HCT116 (cell line): ENCODE measurements around the gene ACOXL.

Experiments used
- ATF3 ChIP-seq: IDR thresholded peaks from 2 replicates; pipeline ENCODE4 v1.6.1; 2012
- CBX3 ChIP-seq: IDR thresholded peaks from 2 replicates; pipeline ENCODE4 v1.6.1; 2012; ENCODE audit warnings: low read depth
- CTCF ChIP-seq, 3 experiments: fragments of 200-600 bp in 1 of 3; sonication (generic) in 1 of 3; IDR thresholded peaks in 2 of 3; conservative IDR thresholded peaks in 1 of 3; 2 replicates each; pipeline ENCODE4 v1.5.1; 2012 to 2017; ENCODE audit warnings: low read depth in 2 of 3, low read length in 2 of 3, antibody characterized with exemption in 1 of 3, borderline replicate concordance in 1 of 3, control low read depth in 1 of 3, mild to moderate bottlenecking in 1 of 3, mixed read lengths in 1 of 3, mixed run types in 1 of 3, moderate library complexity in 1 of 3; ENCODE audit not compliant: insufficient read depth in 1 of 3
- EZH2 ChIP-seq: fragments of 200-600 bp; sonication (generic); IDR thresholded peaks from 2 replicates; pipeline ENCODE4 v1.6.1; 2017; ENCODE audit warnings: antibody characterized with exemption, mixed run types
- EZH2phosphoT487 ChIP-seq: fragments of 200-600 bp; IDR thresholded peaks from 2 replicates; pipeline ENCODE4 v1.6.1; 2018; ENCODE audit warnings: antibody characterized with exemption, borderline replicate concordance
- POLR2A ChIP-seq: IDR thresholded peaks from 2 replicates; pipeline ENCODE4 v1.7.0; 2011; ENCODE audit warnings: borderline replicate concordance; ENCODE audit not compliant: insufficient read depth, insufficient read length; ENCODE audit errors: extremely low read depth
- POLR2AphosphoS5 ChIP-seq: IDR thresholded peaks from 2 replicates; pipeline ENCODE4 v1.6.1; 2011; ENCODE audit warnings: mild to moderate bottlenecking, low read depth, low read length, moderate library complexity
- REST ChIP-seq: IDR thresholded peaks from 2 replicates; pipeline ENCODE4 v1.6.1; 2012; ENCODE audit warnings: low read depth
- SP1 ChIP-seq: IDR thresholded peaks from 2 replicates; pipeline ENCODE4 v1.6.1; 2012; ENCODE audit warnings: low read depth
- ZBTB33 ChIP-seq: IDR thresholded peaks from 2 replicates; pipeline ENCODE4 v1.6.1; 2011; ENCODE audit warnings: mild to moderate bottlenecking, low read length, moderate library complexity; ENCODE audit not compliant: insufficient replicate concordance; ENCODE audit errors: extremely low read depth
- ZNF274 ChIP-seq: fragments of 200-500 bp; sonication (Bioruptor generic); IDR thresholded peaks from 2 replicates; pipeline ENCODE4 v1.6.1; 2014; ENCODE audit warnings: mild to moderate bottlenecking, low read depth, low read length, inconsistent platforms

- TF ChIP-seq REST (no peak), POLR2AphosphoS5 (no peak), ZBTB33 (no peak), EZH2phosphoT487 (no peak), CTCF (IDR thresholded peaks at IDR 0.05 in 2 of 3, conservative IDR thresholded peaks at IDR 0.05 in 1 of 3; ENCODE audit: borderline replicate concordance in 1 of 3, insufficient read depth in 1 of 3, low read depth in 2 of 3, low read length in 2 of 3) (no peak), POLR2A (no peak), EZH2 (no peak), CBX3 (no peak), SP1 (no peak), ATF3 (no peak), ZNF274 (no peak)
Measured at GRCh38 chr2:111042261-111042660, 309.9 kb downstream of the ACOXL start.
